ENCODE data around the gene FXYD5. TPM values are rescaled to one million over a fixed set of nuclear protein-coding genes. Genes with fewer than 3 reads are reported as not detected.
A peak's percentile ranks its signal among the peaks of the same experiment; 100 is the strongest.

The FXYD5 gene
- total and polyA plus RNA-seq, 7 donors = 18.5 to 102 (median 27.0) TPM

DNA sequence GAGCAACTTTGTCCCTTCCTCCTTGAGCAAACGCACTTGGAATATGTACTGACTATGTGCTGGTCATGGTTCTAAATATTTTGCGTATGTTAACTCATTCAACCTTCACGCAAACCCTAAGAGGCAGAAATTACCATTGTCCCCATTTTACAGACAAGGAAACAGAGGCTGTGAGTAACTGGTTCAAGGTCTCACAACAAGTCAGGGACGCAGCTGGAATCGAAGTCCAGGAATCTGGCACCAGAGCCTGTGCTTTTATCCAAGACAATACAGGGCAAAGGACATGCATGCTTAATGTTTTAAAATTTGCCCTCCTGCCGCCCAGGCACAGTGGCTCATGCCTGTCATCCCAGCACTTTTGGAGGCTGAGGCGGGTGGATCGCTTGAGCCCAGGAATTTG lies 5.1 kb downstream of the FXYD5 start:
- TF ChIP-seq, protein P1, sequence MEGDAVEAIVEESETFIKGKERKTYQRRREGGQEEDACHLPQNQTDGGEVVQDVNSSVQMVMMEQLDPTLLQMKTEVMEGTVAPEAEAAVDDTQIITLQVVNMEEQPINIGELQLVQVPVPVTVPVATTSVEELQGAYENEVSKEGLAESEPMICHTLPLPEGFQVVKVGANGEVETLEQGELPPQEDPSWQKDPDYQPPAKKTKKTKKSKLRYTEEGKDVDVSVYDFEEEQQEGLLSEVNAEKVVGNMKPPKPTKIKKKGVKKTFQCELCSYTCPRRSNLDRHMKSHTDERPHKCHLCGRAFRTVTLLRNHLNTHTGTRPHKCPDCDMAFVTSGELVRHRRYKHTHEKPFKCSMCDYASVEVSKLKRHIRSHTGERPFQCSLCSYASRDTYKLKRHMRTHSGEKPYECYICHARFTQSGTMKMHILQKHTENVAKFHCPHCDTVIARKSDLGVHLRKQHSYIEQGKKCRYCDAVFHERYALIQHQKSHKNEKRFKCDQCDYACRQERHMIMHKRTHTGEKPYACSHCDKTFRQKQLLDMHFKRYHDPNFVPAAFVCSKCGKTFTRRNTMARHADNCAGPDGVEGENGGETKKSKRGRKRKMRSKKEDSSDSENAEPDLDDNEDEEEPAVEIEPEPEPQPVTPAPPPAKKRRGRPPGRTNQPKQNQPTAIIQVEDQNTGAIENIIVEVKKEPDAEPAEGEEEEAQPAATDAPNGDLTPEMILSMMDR (IDR thresholded peaks at IDR 0.05) = no peak
- TF ChIP-seq POLR2A (IDR thresholded peaks at IDR 0.05) = no peak
- no peak for TF ChIP-seq POLR2AphosphoS5 (IDR thresholded peaks at IDR 0.05)
- TF ChIP-seq EP300 (IDR thresholded peaks at IDR 0.05) = no peak
- DNase-seq = no peak
- no peak overlapping the region for H3K27ac ChIP-seq
- peaks cover 0 to 3% (median 3%) of the 10 kb centered on the region in 4 donors for H3K9me3 ChIP-seq
- H3K4me1 ChIP-seq = peaks cover 0 to 8% (median 4%) of the 10 kb centered on the region in 4 donors
- peaks cover 9 to 34% (median 15%) of the 10 kb centered on the region in 3 donors for H3K27me3 ChIP-seq
- peaks cover 0 to 27% (median 4%) of the 10 kb centered on the region in 4 donors for H3K36me3 ChIP-seq
- WGBS, 2 donors = 71 to 88% methylated on average over 8 of the region's 8 CpGs
- intact Hi-C loops (cut with DNase I) = no loop called here
- no peak overlapping the region for H3K4me3 ChIP-seq

GRCh38 chr19:35160629-35161433 lies 6.3 kb downstream of the FXYD5 start:
- no peak overlapping the region for H3K27ac ChIP-seq
- peaks cover 3 to 6% (median 6%) of the 10 kb centered on the region in 4 donors for H3K9me3 ChIP-seq
- peaks cover 0 to 31% (median 6%) of the 10 kb centered on the region in 4 donors for H3K36me3 ChIP-seq
- no peak for TF ChIP-seq POLR2AphosphoS5 (IDR thresholded peaks at IDR 0.05)
- TF ChIP-seq, protein P1 (IDR thresholded peaks at IDR 0.05) = no peak
- TF ChIP-seq POLR2A (IDR thresholded peaks at IDR 0.05) = no peak
- no peak for TF ChIP-seq EP300 (IDR thresholded peaks at IDR 0.05)
- WGBS, 2 donors = 85 to 88% methylated on average over 9 of the region's 9 CpGs
- no peak for DNase-seq
- no peak overlapping the region for H3K4me3 ChIP-seq
- H3K4me1 ChIP-seq = no peaks in the 10 kb centered on the region
- intact Hi-C loops (cut with DNase I) = no loop called here
- peaks cover 5 to 22% (median 6%) of the 10 kb centered on the region in 3 donors for H3K27me3 ChIP-seq

DNA sequence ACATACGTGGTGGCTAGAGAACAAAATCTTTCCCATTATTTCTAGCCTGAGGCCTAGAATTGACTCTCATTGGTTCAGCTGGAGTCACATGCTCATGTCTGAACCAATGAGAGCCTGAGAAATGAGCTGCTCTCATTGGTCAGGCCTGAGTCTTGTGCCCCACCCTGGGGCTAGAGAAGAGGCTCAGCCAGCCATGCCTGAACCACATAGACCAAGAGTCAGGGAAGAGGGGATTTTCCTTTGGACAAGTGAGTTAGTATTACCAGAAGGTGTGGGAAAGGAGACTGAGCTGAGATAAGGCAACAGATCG lies 6.9 kb downstream of the FXYD5 start:
- 98% methylated on average over 2 of the region's 2 CpGs for WGBS, 2 donors

GRCh38 chr19:35162471-35163326 lies 8.2 kb downstream of the FXYD5 start:
- DNase-seq = peak; percentile 27
- 85 to 94% methylated on average over 6 of the region's 6 CpGs for WGBS, 2 donors
- Histone ChIP-seq H3K4me3 (no peak overlapping the region), H3K27me3 (peaks cover 0 to 5% (median under 1%) of the 10 kb centered on the region in 3 donors), H3K27ac (no peak overlapping the region), H3K36me3 (peaks cover 0 to 44% (median 10%) of the 10 kb centered on the region in 4 donors), H3K4me1 (no peaks in the 10 kb centered on the region), H3K9me3 (peaks cover 6 to 15% (median 12%) of the 10 kb centered on the region in 4 donors)
- TF ChIP-seq EP300 (IDR thresholded peaks at IDR 0.05) (no peak), POLR2A (IDR thresholded peaks at IDR 0.05) (no peak), POLR2AphosphoS5 (IDR thresholded peaks at IDR 0.05) (no peak)
- TF ChIP-seq, protein P1 (IDR thresholded peaks at IDR 0.05) = no peak
- intact Hi-C loops (cut with DNase I) = no loop called here

More for the DNA sequence above, 6.9 kb downstream of the FXYD5 start:
- H3K36me3 ChIP-seq = peaks cover 0 to 36% (median 9%) of the 10 kb centered on the region in 4 donors
- no peak overlapping the region for H3K27ac ChIP-seq
- DNase-seq = no peak
- H3K4me3 ChIP-seq = no peak overlapping the region
- no peak for TF ChIP-seq EP300 (IDR thresholded peaks at IDR 0.05)
- TF ChIP-seq, protein P1 (IDR thresholded peaks at IDR 0.05) = no peak
- TF ChIP-seq POLR2AphosphoS5 (IDR thresholded peaks at IDR 0.05) = no peak
- no peak for TF ChIP-seq POLR2A (IDR thresholded peaks at IDR 0.05)
- intact Hi-C loops (cut with DNase I) = no loop called here
- peaks cover 5 to 16% (median 6%) of the 10 kb centered on the region in 3 donors for H3K27me3 ChIP-seq
- no peaks in the 10 kb centered on the region for H3K4me1 ChIP-seq
- peaks cover 6 to 12% (median 11%) of the 10 kb centered on the region in 4 donors for H3K9me3 ChIP-seq
